ENCODE measurements around the gene PLCB4.
"Not testable (repeated sequence)": the region's sequence is repeated elsewhere in the genome, so short reads cannot be mapped to it uniquely, and the experiment has no call there.

PLCB4 gene

DNA sequence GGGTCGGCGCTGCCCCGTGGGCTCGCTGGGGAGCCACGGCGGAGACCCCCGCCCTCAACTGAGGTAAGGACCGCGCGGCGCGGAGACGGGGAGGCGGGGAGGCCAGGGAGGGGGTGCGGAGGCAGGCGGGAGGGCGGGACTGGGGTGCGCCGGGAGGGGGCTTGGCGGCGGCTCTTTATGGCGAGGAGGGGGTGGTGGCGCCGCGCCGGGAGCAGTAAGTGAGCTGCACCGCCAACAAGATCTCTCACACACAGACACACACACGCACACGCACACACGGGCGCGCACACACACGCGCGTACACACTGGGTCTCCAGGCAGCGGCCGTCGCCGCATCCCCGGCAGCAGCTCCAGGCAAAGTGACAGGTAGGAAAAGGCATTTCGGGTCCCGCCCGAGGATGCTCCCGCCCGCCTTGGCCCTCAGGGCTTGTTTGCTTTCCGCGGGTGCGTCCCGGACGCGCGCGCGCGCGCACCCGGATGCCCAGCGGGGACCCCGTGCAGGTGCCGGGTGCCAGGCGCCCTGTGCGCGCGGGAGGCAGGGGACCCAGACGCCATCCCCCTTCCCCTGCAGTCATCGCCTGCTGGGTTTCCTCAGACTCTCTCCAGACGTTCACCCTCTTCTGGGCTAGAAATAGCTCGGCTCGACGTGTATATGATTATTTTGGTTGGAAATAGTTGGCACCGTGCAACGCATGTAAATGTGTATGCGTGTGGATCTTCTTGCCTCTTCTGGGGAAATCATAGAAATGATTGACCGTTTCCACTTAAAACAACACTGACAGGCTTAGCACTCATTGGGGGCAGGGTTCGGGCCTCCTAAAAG, at the start of gene PLCB4:
PLCB4 (plus strand) TSS at position 247 of the 823 bp plus-strand sequence. CDS start 238,728 bp downstream, outside the sequence.
- DNase-seq = peak; percentile 51

DNA sequence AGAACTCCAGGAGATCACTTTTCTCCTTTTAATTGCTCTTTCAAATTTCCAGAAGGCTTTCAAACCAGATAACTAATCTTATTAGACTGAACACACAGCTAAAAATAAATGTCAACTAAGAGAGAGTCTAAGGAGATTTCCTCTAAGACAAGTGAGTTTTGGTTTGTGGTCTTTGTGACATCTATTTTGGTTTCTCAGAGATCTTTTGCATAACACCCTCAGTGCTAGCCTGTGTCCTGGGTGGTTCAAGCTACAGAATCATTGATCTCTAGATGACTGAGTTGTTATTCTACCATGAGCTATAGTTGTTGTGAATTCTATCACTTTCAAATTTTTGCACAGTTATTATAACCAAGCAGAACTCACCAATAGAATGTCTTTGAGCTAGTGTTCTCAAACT, 49.1 kb upstream of the PLCB4 start:
- no peak for DNase-seq

DNA sequence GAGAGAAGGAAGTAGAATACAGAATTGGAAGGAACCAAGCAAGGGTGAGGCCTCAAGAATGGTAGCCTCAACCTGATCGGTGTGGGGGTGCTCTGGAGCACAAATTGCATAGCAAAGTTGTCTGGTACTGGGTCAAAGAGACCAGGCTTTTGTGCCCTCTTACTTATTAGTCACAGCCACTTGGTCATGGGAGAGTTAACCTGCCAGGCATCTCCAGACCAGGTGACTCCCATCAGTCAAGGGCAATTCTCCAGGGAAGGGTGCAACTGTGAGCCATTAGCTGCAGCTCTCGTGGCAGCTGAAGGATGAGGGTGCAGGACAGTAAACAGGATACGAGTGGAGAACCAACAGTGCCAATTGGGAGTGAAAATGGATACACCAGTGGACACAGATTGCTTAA, 47.7 kb upstream of the PLCB4 start:
- no peak for DNase-seq

DNA sequence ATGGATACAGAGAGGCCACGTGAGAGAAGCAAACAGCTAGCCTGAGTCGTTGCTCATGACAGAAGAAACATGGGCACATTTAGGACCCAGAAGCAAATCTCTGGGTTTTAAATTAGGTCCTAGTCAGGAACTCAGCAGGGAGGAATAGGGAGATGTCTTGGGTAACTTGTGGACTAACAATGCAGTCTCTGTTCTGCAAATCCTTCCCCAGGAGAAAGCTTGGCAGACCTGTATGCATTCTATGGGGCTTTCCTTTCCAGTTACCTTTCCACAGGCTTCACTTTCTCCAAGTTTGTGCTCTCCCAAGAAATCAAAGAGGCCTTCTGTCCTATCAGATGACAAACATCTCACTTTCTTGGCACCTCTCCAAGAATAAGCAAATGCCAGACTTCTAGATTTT, 47.2 kb upstream of the PLCB4 start:
- DNase-seq = no peak

DNA sequence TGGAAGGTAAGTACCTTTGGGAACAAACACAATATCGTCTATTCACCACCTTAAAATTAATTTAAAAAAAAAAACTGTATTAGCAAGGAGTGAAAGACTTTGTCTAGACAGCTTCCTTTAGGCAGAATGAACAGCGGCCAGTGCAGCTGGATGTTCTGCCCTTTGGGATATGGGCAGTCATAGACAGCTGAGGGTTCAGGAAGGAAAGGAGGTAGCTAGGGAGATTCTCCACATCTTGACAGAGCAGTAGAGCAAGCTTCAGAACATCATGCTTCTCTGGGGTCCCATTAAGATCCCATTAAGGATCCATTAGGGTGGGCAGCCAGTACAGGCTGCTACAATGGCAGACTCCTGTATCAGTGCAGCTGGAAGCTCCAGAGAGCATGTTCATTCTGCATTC, 46.5 kb upstream of the PLCB4 start:
- no peak for DNase-seq

DNA sequence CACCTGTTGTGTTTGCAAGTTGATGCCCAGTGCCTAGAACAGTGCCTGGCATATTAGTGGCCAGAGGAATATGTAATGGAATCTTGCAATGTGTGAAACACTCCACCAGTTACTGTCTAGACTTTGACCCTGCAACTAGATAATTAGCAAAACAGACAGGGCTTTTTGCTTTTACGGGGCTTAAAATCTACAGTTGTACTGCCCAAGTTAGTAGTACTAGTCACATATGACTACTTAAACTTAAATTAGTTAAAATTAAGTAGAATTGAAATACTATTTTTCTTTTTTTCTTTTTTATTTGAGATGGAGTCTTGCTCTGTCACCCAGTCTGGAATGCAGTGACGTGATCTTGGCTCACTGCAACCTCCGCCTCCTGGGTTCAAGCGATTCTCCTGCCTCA, 44.3 kb upstream of the PLCB4 start:
- no peak for DNase-seq

DNA sequence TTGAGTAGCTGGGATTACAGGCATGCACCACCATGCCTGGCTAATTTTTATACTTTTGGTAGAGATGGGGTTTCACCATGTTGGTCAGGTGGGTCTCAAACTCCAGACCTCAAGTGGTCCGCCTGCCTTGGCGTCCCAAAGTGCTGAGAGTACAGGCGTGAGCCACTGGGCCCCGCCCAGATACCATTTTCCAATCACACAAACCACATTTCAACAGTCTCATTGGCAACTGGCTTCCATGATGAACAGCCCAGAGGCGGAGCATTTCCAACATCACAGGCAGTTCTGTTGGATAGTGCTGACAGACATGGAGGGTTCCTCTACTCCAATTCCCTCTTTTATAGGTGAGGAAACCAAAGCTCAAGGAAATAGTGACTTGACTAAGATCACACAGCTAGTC, 43.9 kb upstream of the PLCB4 start:
- no peak for DNase-seq

DNA sequence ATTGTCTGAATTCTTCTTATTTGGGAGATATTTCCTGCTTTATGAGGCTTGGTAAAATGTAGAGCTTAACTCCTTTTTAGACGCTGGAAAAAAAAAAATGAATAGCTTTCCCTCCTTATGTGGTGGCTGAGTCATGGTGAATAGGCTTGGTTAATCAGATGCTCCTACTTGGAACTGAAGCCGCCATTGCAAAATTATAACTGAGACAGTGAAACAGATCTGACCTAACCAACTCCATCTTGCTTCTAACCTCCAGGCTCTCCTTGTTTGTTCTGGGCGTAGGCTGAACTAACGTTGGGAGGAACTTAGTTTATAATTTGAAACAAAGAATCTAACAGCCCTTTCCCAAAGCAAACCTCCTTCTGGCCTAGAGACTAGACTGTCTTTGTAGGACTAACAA, 43.2 kb upstream of the PLCB4 start:
- DNase-seq = no peak

DNA sequence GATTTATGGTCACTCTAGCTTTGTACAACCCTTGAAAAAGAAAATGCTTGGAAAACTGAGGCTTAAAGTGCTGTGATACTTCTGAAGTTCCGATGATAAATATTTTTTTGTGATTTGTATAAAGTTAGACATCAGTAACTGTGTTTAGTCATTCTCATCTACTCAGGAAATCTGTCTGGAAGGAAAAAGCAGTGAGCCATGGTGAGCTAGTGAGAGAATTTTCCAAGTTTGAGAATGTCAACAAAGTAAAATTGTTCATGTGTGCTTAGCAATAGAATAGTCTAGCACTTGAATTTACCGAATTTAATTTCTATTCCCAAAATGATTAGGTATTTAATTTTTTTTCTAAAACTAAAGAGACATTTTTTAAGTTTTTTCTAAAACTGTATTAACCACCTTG, 41.3 kb upstream of the PLCB4 start:
- no peak for DNase-seq

DNA sequence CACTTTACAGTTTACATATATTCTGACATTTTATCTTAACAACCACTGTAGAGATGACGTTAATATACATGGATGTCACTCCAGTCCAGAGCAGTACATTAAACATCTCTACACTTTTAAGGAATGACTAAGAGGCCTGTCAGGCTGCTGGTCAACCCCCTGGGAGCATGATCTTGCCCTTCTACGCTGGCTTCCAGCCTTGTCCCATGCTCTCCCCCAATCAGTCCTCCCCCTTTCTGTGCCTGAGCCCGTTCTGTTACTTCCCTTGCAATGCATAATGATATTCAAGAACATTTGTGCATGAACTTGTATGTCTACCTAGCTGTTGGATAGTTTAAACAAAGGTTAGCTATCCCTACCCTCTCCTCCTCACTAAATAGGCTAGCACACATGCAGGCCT, 40.5 kb upstream of the PLCB4 start:
- DNase-seq = no peak

DNA sequence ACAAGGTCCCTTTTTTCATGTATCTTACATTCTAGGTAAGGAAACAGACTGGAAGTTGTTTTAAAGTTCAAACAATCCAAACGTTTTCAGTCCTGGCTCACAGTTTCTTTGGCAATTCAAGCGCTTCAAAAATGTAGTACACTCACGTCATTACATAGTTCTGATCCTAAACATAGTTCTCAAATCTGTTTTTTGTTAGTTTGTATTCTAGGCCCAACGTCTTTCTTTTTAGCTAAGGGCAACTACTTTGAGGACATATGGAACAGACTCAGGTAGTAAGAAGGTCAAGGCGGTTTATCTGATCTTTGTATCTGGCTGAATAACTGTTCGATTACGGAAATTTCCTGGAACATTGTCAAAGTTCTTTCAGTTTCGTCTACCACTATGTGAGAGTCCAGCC, 36.9 kb upstream of the PLCB4 start:
- DNase-seq = no peak

DNA sequence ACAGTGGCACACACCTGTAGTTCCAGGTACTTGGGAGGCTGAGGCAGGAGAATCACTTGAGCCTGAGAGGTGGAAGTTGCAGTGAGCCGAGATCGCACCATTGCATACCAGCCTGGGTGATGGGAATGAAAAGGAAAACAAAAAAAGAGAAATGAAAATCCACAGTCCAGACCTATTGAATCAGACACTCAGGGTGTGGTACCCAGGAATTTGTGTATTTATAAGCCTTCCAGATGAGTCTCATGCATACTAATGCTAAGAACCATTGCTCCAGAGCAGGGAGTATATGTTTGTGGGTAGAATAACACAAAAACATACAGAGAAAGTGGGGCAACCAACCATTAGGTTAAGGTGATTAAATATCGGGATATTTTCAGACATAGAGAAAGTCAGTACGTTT, 36.1 kb upstream of the PLCB4 start:
- DNase-seq = no peak

DNA sequence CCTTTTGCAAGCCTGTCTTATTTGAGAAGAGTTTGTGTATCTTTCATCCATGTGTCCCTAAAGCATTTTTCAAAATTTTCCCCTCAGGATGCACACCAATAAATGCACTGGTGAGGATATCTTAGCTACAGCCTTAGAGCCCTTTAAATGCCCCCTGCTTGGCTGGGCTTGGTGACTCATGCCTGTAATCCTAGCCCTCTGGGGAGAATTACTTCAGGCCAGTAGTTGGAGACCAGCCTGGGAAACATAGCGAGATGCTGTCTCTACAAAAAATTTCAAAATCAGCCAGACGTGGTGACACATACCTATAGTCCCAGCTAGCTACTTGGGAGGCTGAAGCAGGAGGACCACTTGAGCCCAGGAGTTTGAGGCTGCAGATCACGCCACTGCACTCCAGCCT, 33.8 kb upstream of the PLCB4 start:
- DNase-seq = no peak

DNA sequence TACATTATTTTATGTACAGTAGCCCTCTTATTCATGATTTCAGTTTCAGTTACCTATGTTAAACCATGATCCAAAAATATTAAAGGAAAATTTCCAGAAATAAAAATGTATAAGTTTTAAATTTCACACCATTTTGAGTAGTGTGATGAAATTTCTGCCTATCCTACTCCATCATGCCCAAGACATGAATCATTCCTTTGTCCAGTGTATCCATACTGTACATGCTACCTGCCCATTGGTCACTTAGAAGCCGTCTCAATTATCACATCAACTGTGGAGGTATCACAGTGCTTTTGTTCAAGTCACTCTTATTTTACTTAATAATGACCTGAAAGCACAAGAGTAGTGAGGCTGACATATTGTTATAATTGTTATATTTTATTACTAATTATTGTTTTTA, 32.3 kb upstream of the PLCB4 start:
- DNase-seq = no peak

DNA sequence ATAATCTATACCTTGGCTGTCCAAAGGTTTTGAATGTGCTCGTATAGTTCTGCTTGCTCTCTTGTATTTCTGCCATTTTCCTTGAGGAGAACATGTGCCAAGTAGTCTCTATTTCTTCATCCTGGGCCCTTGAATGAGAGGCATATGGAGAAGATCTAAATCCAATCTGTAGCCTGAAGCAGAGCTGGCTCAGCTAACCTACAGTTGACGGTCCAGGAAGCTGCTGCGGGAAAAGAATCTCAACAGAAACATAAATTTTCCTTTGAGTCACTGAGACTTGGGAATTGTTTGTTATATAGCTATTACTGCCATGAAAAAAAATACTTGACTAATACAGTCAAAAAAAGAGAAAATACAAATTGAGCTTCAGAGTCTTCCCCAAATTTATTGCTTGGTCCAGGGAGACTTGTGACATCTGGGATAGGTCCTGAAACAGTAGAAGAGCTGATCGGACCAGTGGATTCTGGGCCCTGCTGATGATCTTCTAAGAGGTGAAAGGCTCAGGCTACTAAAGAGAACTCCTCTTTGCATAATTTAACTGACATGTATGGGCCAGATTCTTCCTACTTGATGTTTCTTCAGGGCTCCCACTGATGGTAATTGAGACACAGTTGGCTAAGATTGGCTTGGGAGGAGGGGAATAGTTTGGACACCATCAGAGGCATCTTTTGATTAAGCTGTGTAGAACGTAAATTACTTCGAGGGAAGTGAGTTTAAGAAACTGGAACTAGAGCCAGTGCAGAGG, 29.9 kb upstream of the PLCB4 start:
- no peak for DNase-seq

DNA sequence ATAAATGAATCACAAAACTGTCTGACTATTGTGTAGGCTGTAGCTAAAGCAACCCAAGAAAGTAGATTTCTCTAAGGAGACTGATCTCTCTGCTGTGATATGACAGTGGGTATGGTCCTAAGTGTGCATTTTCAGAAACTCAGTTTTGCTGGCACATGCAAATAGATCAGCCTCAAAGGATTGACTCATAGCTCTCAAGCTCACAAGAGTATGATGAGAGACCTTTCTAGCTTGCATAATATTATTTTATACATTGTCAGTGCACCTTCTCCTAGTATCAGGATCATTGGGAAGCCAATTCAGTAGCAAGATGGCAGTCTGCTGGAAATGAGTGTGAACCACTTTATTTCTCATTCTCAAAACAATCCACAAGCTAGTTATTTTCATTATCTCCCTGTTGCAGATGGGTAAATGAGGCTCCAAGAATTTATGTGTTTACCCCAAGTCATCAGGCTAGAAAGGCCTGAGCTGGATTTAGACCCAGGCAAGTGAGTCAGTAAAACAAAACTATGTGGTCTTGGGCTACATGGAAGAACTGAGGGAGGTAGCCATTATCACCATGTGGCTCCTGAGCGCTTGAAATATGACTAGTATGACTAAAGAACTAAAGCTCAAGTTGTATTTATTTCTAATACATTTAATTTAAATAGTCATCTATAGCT, 27.9 kb upstream of the PLCB4 start:
- DNase-seq = no peak

DNA sequence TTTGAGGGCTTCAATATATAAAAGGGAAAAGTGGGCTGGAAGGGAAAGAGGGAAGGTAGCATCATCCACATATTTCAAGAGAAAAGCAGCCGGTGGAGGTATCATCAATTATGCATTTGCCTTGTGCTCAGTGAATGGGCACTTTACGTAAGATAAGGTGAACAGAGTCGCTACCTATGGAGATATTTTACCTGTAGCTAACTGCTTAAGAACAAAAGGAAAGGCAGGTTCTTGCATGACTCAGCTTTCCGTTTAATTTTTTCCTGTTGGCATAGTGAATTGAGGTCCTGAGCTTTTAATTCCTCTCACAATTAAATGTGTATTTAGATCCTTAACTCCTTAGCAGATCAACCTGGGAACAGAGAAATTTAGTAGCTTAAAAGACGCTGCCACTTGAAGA, 25.5 kb upstream of the PLCB4 start:
- no peak for DNase-seq

DNA sequence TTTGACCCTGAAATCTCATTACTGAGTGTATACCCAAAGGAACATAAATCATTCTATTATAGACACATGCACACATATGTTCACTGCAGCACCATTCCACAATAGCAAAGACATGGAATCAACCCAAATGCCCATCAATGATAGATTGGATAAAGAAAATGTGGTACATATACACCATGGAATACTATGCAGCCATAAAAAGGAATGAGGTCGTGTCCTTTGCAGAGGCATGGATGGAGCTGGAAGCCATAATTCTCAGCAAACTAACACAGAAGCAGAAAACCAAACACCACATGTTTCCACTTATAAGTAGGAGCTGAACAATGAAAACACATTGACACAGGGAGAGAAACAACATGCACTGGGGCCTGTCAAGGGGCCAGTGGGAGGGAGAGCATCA, 21.0 kb upstream of the PLCB4 start:
- DNase-seq = not testable (repeated sequence)

DNA sequence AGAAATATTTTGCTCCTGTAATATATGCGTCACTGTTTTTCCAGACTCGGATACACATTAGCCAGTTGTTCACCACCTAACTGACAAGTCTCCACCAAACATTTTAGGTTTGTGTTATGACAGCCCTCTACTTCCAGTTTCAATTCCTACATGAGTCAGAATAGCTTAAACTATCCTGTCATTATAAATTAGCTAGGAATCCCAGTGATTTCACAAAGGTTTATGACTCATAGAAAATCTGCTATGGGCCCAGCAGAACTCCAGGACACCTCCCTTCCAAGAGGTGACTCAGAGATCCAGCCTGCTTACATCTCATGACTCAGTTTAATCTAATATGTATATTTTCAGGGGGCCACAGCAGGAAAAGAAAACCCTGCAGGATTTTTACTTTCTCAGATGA, 17.4 kb upstream of the PLCB4 start:
- no peak for DNase-seq

DNA sequence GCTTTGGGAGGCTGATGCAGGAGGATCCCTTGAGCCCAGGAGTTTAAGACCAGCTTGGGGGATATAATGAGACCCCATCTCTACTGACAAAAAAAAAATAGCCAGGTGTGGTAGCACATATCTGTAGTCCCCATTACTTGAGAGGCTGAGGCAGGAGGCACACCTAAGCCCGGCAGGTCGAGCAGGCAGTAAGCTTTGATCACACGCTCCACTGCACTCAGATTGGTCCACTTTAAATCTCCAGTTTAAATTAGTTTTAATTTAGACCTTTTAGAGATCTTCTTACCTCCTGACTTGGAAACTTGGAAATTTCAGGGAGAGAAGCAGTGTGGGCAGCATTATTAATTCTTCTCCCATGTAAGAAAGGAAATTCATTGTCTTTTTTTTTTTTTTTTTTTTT, 16.8 kb upstream of the PLCB4 start:
- no peak for DNase-seq

DNA sequence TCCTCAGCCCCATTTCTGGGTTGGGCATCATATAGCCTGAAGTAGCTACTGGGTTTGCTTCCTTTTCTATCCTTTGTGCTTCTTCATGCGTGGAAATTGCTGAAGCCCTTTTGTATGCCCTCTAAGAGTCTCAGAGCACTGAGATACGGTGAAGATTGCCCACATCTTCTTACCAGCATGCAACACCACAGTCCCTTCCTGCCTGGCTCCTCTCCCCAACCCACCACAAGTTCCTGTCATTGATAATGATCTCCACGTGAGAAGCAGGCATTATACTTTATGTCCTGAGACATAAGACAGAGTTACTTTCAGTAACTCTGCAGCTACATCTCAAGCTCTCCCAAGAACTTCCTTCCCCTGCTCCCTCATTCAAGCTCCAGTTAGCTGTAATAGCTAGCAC, 15.8 kb upstream of the PLCB4 start:
- DNase-seq = no peak

DNA sequence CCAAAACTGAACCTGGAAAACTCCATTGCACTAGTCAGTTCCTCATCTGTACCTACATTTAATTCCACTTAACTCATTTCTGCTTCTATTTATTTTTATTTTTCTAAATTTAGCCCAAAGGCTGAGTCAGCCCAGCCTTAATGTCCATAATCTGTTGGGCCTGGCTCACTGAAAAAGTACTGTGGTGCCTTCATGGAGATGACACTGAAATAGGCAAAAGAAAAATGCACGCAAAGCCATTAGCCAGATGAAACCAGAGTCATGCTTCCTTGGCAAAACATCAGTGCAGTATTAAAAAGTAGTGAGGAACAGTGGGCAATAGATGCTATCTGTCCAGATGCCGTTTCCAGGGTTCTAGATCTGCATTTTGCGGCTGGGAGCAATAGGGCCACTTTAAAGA, 14.7 kb upstream of the PLCB4 start:
- DNase-seq = no peak

DNA sequence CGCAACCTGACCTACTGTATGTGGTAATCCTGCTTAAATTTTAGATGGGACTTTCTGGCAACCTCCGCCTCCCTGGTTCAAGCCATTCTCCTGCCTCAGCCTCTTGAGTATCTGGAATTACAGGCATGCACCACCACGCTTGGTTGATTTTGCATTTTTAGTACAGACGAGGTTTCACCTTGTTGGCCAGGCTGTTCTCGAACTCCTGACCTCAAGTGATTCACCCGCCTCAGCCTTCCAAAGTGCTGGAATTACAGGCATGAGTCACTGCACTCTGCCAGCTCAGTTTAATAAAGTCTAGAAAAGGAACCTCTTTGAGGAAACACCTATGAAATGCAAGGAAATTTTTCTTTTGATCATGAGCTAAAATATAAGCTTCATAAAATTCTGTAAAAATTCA, 9.0 kb upstream of the PLCB4 start:
- no peak for DNase-seq

DNA sequence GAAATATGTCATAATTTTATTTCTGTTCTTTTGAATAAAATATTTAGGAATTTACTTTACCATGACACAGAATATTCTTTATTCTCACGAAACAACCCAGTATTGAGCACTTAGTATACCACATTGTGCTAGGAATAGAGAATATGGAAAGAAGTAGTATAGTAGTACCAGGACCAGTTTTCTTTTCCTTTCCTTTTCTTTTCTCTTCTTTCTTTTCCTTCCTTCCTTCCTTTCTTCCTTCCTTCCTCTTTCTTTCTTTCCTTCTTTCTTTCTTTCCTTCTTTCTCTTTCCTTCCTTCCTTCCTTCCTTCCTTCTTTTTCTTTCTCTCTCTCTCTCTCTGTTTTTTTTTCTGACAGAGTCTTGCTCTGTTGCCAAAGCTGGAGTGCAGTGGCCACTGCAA, 7.5 kb upstream of the PLCB4 start:
- no peak for DNase-seq
